ENCODE measurements around the gene TTC7B.

Gene TTC7B

DNA sequence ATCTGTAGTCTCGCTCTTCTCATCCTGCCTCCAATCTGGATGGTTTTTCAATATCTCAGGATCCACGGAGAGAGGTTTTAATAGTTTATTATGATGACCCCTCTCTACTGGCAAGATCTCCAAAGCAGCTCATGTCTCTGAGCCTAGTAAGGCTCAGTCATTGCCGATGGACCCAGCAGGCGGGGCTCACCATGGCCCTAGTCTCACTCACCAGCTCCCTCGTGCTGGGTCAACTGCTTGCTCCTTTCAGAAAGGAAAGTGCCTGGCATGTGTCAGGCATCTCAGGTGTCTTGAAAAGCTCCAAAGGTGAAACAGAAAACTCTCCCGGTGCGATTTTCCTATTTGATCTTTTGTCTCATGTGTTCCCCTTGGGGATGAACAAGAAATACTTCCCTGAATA lies 240.4 kb downstream of the TTC7B start:
- Histone ChIP-seq H3K27me3 (ENCODE audit: control insufficient read depth, insufficient read depth, low read length) (no peaks in the 10 kb centered on the region), H3K9me3 (ENCODE audit: control insufficient read depth, low read length) (no peaks in the 10 kb centered on the region), H3K9ac (ENCODE audit: low read length) (no peak overlapping the region), H3K4me3 (ENCODE audit: low read length) (no peak overlapping the region), H3K36me3 (ENCODE audit: control insufficient read depth, insufficient read depth, low read length) (no peaks in the 10 kb centered on the region), H3K4me1 (ENCODE audit: control insufficient read depth, insufficient read depth, low read length) (no peaks in the 10 kb centered on the region)

DNA sequence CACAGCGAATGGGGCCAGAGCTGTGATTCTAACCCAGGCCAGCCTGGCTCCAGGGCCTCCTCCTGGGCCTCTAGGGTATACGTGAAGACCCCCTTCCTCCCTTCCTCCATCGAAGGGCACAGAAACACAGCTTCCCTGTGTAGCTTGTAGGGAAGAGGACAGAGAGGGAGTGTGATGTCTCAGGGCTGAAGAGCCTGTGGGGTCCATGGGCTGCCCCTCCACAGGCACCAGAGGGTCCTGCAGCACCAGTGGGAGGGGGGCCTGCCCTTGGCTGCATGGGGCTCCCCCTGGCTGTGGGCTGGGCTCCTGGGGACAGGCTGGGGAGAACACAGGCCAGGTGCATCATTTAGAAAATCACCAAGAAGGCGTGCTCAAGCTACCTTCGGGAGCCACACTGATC lies 240.9 kb downstream of the TTC7B start:
- Histone ChIP-seq H3K9me3 (ENCODE audit: control insufficient read depth, low read length) (no peaks in the 10 kb centered on the region), H3K27me3 (ENCODE audit: control insufficient read depth, insufficient read depth, low read length) (no peaks in the 10 kb centered on the region), H3K9ac (ENCODE audit: low read length) (no peak overlapping the region), H3K4me3 (ENCODE audit: low read length) (no peak overlapping the region), H3K36me3 (ENCODE audit: control insufficient read depth, insufficient read depth, low read length) (no peaks in the 10 kb centered on the region), H3K4me1 (ENCODE audit: control insufficient read depth, insufficient read depth, low read length) (no peaks in the 10 kb centered on the region)

DNA sequence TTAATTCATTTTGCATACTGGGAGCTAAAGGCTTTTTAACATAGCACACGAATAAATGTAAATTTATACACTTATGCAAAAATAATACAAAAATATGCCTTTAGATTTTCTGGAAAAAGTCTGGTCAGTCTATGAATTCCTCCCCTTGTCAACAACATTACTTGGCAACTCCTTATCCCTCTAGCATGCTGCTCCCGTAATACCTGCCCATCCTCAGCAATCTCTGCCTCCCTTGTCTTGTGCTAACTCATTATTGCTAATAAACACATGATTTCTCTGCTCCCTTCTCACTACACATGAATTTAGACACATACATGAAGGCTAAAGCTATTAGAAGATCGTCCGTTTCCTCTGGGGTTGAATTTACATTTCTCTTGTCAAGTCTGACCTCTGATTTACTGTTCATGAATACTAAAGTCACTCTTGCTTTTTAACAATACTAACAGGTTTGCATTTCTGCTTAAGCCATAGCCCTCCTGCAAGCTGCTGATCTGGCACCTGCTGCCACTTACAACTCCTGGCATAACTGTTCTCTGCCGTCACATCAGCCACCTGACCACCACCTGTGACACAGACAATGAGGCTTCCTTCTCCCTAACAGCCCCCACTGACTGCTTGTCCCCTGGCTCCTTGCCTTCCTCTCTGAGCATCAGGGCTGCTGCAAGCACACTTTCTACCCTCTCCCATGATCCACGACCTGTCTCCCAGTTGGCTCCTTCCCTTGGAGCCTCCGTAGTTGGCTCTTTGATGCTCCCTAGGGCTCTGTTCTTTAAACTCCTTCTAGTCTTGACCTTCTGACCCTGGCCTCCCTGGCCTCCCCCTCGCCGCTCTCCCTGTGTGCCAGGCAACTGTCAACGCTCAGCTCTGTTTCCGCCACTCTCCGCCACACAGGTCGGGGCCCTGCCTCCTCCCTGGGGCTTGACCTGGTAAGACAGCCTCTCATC lies 241.8 kb downstream of the TTC7B start:
- H3K4me1 ChIP-seq (ENCODE audit: control insufficient read depth, insufficient read depth, low read length) = no peaks in the 10 kb centered on the region
- H3K9me3 ChIP-seq (ENCODE audit: control insufficient read depth, low read length) = no peaks in the 10 kb centered on the region
- H3K36me3 ChIP-seq (ENCODE audit: control insufficient read depth, insufficient read depth, low read length) = no peaks in the 10 kb centered on the region
- no peak overlapping the region for H3K9ac ChIP-seq (ENCODE audit: low read length)
- no peak overlapping the region for H3K4me3 ChIP-seq (ENCODE audit: low read length)
- H3K27me3 ChIP-seq (ENCODE audit: control insufficient read depth, insufficient read depth, low read length) = no peaks in the 10 kb centered on the region

DNA sequence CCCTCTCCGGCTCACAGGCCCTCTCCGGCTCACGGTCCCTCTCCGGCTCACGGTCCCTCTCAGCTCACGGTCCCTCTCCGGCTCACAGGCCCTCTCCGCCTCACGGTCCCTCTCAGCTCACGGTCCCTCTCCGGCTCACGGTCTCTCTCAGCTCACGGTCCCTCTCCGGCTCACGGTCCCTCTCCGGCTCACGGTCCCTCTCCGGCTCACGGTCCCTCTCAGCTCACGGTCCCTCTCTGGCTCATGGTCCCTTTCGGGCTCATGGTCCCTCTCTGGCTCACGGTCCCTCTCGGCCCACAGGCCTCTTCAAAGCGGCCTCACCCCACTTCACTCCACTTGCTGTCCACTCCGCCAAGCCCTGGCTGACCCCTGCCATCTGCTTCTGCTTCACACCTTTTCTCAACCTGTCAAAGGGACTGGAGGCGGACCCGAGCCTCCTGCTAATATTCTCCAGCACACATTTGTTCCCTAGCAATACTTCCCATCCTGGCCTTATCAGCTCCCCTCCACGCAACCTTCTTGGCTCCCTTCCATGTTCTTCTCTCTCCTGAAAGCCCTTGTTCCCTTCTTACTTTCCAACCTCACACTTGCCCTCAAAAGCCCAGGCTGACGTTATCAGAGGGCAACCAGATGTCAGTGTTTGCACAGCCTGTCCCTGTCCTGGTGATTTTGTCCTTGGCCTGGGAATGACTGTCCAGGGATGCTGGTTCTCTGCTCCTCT lies 242.7 kb downstream of the TTC7B start:
- H3K36me3 ChIP-seq (ENCODE audit: control insufficient read depth, insufficient read depth, low read length) = no peaks in the 10 kb centered on the region
- H3K9me3 ChIP-seq (ENCODE audit: control insufficient read depth, low read length) = no peaks in the 10 kb centered on the region
- no peaks in the 10 kb centered on the region for H3K27me3 ChIP-seq (ENCODE audit: control insufficient read depth, insufficient read depth, low read length)
- H3K9ac ChIP-seq (ENCODE audit: low read length) = no peak overlapping the region
- H3K4me3 ChIP-seq (ENCODE audit: low read length) = no peak overlapping the region
- H3K4me1 ChIP-seq (ENCODE audit: control insufficient read depth, insufficient read depth, low read length) = no peaks in the 10 kb centered on the region

DNA sequence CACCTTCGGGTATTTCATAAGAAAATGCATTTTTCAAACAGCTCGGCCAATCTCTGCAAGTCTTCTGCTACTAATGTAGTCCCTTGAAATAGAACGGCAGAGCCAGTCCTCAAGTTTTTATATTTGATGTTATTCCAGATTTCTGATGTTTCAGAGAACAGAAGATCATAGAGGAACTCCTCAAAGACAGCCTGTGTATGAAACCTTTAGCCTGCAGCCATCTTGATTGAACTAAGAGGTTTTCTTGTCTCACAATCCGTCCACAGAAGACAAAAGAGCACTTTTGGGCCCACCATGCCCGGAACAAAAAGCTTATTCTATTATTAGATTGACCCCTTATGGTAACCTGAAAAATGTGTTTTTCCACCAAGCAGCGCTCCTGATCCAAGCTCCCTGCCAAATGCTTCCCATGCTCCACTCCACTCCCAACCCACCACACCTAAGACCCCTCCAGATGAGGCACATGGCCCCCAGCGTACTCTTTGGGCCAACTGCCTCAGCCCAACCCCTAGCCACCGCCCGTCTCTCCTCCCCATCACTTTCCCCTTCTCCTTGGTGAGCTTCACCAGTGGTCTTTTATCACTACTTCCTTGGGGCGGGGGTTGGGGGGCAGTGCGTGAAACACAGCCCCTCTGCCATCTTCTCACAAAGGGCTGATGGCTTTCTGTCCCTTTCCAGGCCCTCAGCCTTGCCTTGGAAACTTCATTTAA lies 243.6 kb downstream of the TTC7B start:
- H3K9ac ChIP-seq (ENCODE audit: low read length) = no peak overlapping the region
- H3K4me3 ChIP-seq (ENCODE audit: low read length) = no peak overlapping the region
- no peaks in the 10 kb centered on the region for H3K36me3 ChIP-seq (ENCODE audit: control insufficient read depth, insufficient read depth, low read length)
- no peaks in the 10 kb centered on the region for H3K9me3 ChIP-seq (ENCODE audit: control insufficient read depth, low read length)
- no peaks in the 10 kb centered on the region for H3K27me3 ChIP-seq (ENCODE audit: control insufficient read depth, insufficient read depth, low read length)
- no peaks in the 10 kb centered on the region for H3K4me1 ChIP-seq (ENCODE audit: control insufficient read depth, insufficient read depth, low read length)

DNA sequence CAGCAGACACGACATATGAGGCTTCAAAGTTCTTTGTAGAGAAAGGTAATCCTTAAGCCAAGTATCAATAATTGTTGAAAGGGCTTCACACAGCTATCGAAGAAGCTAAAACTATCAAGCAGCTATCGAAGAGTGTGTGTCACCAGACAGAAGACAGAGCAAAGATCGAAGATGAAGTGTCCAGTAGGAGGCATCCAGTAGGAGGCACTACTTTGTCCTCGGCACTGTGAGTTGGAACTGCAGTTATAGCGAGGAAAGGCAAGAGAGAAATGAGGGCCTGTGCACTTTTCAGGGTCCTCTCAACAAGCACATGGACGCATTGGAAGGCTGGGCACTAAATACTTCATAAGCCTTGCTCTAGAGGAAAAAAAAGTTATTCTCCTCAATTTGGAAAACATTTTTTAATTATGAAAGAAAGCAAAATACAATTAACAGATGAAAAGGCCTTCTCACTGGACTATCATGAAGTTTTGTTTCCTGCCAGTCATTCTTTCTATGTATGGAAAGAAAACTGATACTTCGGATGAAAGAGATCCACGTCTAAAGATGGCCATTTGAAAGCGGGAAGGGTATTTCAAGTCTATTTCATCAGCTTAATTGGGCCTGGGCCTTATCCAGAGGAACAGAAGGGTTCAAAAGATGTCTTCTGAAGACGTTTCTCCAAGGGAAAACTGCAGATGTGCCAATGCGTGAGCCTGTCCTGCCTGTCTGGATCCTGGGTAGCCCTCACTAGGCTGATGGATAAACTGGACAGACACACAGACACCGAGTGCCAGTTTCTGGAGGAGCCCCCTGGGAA lies 244.9 kb downstream of the TTC7B start:
- Histone ChIP-seq H3K4me3 (ENCODE audit: low read length) (no peak overlapping the region), H3K4me1 (ENCODE audit: control insufficient read depth, insufficient read depth, low read length) (no peaks in the 10 kb centered on the region), H3K9ac (ENCODE audit: low read length) (no peak overlapping the region)

DNA sequence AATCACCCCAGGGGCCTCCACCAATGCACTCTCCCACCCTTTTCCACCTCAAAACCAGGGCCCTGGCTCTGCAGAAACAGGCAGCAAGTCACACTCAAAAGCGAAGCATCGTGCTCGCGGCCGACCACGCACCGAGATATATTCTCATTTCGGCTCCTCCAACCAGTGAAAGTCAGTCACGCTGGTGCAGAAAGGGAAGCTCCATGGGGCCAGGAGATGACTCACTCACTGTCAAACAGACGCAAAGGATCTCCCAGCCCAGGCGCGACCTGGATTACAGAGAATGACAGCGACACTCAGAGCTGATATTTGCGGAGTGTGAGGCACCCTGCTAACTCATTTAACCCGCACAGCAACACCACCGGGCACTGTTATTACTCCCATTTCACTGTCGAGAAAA lies 245.8 kb downstream of the TTC7B start:
- Histone ChIP-seq H3K27me3 (ENCODE audit: control insufficient read depth, insufficient read depth, low read length) (no peaks in the 10 kb centered on the region), H3K36me3 (ENCODE audit: control insufficient read depth, insufficient read depth, low read length) (no peaks in the 10 kb centered on the region), H3K9ac (ENCODE audit: low read length) (no peak overlapping the region), H3K9me3 (ENCODE audit: control insufficient read depth, low read length) (no peaks in the 10 kb centered on the region), H3K4me1 (ENCODE audit: control insufficient read depth, insufficient read depth, low read length) (no peaks in the 10 kb centered on the region), H3K4me3 (ENCODE audit: low read length) (no peak overlapping the region)

More for the DNA sequence above, 244.9 kb downstream of the TTC7B start:
- no peaks in the 10 kb centered on the region for H3K36me3 ChIP-seq (ENCODE audit: control insufficient read depth, insufficient read depth, low read length)
- H3K9me3 ChIP-seq (ENCODE audit: control insufficient read depth, low read length) = no peaks in the 10 kb centered on the region
- no peaks in the 10 kb centered on the region for H3K27me3 ChIP-seq (ENCODE audit: control insufficient read depth, insufficient read depth, low read length)

DNA sequence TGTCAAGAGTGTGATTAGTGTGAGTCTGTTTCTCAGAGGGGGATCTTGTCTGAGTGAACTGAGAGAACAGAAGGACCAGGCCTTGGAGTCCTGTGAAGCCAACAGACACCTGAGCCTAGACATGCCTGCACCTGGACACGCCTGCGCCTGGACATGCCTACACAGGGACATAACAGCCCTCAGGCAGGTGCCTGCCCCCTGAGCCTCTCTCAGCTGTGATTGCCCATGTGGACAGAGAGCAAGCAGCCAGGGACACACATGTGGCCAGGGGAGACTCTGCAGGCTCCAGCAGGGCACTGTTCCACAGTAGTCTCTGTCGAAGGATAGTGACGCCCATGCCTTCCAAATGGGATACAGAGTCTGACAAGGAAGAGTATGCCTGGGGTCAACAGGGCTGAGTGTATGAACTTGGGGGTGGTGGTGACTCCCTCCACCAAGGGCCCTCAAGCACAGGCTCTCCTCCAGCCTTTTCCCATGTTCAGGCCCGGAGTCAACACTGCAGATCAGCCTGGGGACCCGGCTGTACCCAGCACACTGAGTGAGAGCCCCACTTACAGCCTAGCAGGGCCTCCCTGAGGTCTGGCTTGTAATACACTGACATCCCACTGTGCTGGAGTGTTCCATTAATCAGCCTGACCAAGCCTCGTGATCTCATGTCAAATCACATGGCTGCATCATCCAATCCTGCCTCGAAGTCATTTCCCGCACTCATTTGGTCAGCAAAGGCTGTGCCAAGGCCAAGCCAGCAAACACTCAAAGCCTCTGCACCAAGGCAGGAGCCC lies 246.4 kb downstream of the TTC7B start:
- Histone ChIP-seq H3K4me3 (ENCODE audit: low read length) (no peak overlapping the region), H3K27me3 (ENCODE audit: control insufficient read depth, insufficient read depth, low read length) (no peaks in the 10 kb centered on the region), H3K9me3 (ENCODE audit: control insufficient read depth, low read length) (no peaks in the 10 kb centered on the region), H3K4me1 (ENCODE audit: control insufficient read depth, insufficient read depth, low read length) (no peaks in the 10 kb centered on the region), H3K36me3 (ENCODE audit: control insufficient read depth, insufficient read depth, low read length) (no peaks in the 10 kb centered on the region), H3K9ac (ENCODE audit: low read length) (no peak overlapping the region)

DNA sequence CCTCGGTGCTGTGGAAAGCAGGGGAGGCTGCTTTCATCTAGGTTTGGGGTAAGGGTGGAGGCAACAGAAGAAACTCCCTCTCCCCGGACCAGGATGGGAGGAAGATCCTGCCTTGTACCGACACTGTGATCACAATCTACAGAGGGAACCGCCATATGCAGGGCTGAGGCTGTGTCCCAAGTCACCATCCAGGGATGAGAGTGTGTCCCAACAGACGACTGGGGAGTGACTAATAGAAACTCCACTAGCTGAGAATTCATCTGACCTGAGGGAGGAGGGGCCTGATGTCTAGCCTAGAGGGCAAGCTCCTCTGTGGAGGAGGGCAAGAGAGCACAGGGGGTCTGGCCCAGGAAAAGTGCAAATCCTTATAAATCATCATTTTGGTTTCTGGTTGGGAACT lies 247.0 kb downstream of the TTC7B start:
- Histone ChIP-seq H3K27me3 (ENCODE audit: control insufficient read depth, insufficient read depth, low read length) (no peaks in the 10 kb centered on the region), H3K9ac (ENCODE audit: low read length) (no peak overlapping the region), H3K4me1 (ENCODE audit: control insufficient read depth, insufficient read depth, low read length) (no peaks in the 10 kb centered on the region), H3K9me3 (ENCODE audit: control insufficient read depth, low read length) (no peaks in the 10 kb centered on the region), H3K36me3 (ENCODE audit: control insufficient read depth, insufficient read depth, low read length) (no peaks in the 10 kb centered on the region), H3K4me3 (ENCODE audit: low read length) (no peak overlapping the region)

DNA sequence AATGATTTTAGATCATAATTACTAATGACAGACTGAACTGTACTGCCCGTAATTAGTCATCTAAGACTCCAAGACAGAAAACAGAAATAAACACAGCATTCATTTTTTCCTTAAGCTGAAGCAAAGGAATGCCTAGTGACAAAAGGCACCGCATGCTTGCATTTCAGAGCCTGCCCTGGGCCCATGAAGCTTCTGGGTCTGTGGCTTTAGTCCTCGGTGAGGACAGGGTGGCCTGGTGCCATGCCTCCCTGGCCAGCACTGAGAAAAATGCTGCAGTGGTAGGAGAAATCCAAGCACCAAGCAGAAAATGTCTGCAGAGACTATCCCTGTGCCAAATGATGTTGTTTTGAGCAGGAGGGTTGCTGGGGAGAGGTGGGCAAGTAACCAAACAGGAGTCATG lies 247.8 kb downstream of the TTC7B start:
- Histone ChIP-seq H3K9ac (ENCODE audit: low read length) (no peak overlapping the region), H3K27me3 (ENCODE audit: control insufficient read depth, insufficient read depth, low read length) (no peaks in the 10 kb centered on the region), H3K36me3 (ENCODE audit: control insufficient read depth, insufficient read depth, low read length) (no peaks in the 10 kb centered on the region), H3K9me3 (ENCODE audit: control insufficient read depth, low read length) (no peaks in the 10 kb centered on the region), H3K4me1 (ENCODE audit: control insufficient read depth, insufficient read depth, low read length) (no peaks in the 10 kb centered on the region), H3K4me3 (ENCODE audit: low read length) (no peak overlapping the region)

DNA sequence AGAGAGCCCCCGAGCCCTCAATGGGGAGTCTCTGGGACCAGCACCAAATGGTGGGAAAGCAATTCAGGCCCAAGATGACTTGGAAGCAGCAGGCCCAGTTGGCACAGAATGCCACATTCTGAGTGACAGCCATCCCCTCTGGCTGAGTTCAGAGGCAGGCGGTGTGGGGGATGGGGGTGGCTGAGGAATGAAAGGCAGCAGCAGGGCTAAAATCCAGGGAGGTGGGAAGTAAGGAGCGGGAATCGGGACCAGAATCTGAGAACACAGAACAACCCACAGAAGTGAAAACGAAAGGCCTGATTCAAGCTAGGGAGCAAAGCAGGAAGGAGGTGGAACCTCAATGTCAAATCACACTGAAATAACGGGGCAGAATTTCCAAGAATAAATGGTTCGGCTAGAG lies 248.2 kb downstream of the TTC7B start:
- Histone ChIP-seq H3K36me3 (ENCODE audit: control insufficient read depth, insufficient read depth, low read length) (no peaks in the 10 kb centered on the region), H3K4me3 (ENCODE audit: low read length) (no peak overlapping the region), H3K27me3 (ENCODE audit: control insufficient read depth, insufficient read depth, low read length) (no peaks in the 10 kb centered on the region), H3K9ac (ENCODE audit: low read length) (no peak overlapping the region), H3K9me3 (ENCODE audit: control insufficient read depth, low read length) (no peaks in the 10 kb centered on the region), H3K4me1 (ENCODE audit: control insufficient read depth, insufficient read depth, low read length) (no peaks in the 10 kb centered on the region)

Data from mucosa of stomach (tissue), 1 donor.